Femur (tissue), 1 donor: ENCODE data around the gene ATP2A1.
"Not testable (repeated sequence)": the region's sequence is repeated elsewhere in the genome, so short reads cannot be mapped to it uniquely, and the experiment has no call there.

ENCODE experiments used
- DNase-seq: peaks from one replicate; pipeline ENCODE4 v3.0.0-alpha.2; 2017

The ATP2A1 gene

DNA sequence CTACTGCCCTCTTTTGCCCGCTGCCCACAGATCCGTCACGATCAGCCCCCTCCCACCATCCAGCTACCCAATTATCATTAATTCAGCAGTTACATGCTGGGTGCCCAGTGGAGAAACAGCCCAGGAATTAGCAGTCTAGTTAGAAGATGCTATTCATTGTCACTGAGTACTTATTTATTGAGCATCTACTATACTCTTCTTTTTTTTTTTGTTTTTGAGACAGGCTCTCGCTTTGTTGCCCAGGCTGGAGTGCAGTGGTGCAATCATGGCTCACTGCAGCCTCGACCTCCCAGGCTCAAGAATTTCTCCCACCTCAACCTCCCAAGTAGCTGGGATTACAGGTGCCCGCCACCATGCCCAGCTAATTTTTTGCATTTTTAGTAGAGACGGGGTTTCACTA, 61.5 kb downstream of the ATP2A1 start:
- not testable (repeated sequence) for DNase-seq

DNA sequence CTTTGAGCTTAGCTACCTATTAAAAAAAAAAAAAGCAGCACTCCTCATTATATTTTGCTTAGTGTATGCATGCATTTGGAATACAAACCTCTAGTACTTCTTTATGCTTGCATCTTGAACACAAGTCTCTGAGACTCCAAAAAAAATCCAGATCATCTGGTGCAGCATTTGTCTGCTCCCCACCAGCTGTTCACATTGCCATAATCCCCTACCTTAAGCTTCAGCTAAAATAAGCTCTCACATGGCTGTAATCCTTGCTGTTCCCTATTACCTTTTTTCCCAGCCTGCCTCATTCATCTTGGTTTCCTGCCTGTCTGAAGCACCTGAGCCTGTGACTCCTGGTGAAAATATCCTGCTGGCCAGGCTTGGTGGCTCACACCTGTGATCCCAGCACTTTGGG, 65.0 kb downstream of the ATP2A1 start:
- DNase-seq: no peak

DNA sequence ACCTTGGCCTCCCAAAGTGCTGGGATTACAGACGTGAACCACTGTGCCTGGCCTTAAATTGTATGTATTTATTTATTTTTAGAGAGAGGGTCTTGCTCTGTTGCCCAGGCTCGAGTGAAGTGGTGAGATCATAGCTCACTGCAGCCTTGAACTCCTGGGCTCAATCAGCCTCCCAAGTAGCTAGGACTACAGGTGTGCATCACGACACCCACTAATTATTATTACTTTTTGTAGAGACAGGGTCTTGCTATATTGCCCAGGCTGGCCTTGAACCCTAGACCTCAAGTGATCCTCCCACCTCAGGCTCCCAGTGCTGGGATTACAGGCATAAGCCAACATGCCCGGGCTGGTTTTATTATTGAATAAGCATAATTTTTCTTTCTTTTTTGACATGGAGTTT, 68.4 kb downstream of the ATP2A1 start:
- no peak for DNase-seq

DNA sequence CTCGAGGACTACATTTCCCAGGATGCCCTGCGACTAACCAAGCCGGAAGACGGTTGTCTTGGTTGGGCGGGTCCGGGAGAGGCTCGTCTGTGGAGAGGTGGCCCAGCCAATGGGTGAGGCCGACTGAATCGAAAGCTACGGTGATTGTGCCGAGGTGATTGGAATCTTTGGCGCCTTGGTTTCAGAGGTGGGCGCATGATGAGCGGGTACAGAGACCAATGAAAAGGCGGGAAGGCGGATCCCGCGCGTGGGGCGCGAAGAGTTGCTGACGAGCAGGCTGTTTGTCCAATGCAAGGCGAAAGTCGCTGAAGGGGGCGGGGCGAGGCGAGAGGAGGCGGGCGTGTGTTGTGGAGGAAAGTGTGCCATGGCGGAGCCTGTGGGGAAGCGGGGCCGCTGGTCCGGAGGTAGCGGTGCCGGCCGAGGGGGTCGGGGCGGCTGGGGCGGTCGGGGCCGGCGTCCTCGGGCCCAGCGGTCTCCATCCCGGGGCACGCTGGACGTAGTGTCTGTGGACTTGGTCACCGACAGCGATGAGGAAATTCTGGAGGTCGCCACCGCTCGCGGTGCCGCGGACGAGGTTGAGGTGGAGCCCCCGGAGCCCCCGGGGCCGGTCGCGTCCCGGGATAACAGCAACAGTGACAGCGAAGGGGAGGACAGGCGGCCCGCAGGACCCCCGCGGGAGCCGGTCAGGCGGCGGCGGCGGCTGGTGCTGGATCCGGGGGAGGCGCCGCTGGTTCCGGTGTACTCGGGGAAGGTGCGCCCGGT, 72.5 kb downstream of the ATP2A1 start, which contains the start of gene NFATC2IP:
NFATC2IP (plus strand) TSS at position 290 of the 762 bp plus-strand sequence; CDS start at position 365, 75 bp downstream.
- DNase-seq: peak; percentile 100

DNA sequence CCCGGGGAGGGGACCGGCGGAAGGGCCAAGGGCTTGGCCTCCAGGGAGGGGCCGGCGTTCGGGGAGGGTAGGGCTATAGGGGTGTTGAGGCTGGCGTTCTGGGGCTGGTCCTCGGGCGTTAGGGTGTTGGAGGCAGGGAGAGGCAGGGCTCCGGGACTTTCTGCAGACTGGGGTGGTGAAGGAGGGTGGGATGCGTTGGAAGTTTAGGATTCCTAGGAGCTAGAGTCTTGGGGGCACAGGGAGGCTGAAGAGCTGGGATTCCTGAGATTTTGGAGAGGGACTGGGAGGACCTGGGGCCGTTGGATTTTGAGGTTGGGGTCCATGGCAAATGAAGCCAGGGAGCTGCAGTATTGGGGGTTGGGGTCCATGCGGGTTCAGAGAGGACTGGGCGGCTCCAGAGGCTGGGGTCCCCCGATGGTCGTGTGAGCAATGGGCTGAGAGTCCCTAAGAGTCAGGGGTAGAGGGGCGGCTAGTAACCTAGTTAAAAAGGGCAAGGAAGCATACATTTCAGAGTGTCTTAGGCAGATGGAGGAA, 73.2 kb downstream of the ATP2A1 start:
- DNase-seq: no peak
